ENCODE measurements around the gene WNK2.

The WNK2 gene

DNA sequence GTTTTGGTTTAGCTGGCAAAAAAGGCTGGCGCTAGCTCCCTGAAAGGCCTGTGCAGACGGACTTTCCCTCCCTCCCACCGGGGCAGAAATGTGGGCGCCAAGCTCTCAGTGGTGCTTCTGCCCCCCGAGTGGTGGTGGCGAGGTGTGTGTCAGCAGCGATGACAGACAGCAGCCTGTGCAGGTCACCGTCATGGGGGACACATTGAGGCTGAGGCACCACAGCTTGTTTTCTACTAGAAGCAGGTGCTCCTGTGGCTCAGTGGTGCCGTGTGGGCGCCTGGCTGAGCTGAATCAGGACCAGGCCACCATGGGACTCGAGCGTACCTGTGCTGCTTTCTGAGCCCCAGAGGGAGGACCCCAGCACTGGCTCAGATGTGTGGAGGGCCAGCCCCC lies 6.2 kb downstream of the WNK2 start:
- H3K4me1 Mint-ChIP-seq, result peaks cover 34% of the 10 kb centered on the region
- DNase-seq, result no peak
- peaks cover 26% of the 10 kb centered on the region for H3K27me3 Mint-ChIP-seq (ENCODE audit: low read depth, poor library complexity)

DNA sequence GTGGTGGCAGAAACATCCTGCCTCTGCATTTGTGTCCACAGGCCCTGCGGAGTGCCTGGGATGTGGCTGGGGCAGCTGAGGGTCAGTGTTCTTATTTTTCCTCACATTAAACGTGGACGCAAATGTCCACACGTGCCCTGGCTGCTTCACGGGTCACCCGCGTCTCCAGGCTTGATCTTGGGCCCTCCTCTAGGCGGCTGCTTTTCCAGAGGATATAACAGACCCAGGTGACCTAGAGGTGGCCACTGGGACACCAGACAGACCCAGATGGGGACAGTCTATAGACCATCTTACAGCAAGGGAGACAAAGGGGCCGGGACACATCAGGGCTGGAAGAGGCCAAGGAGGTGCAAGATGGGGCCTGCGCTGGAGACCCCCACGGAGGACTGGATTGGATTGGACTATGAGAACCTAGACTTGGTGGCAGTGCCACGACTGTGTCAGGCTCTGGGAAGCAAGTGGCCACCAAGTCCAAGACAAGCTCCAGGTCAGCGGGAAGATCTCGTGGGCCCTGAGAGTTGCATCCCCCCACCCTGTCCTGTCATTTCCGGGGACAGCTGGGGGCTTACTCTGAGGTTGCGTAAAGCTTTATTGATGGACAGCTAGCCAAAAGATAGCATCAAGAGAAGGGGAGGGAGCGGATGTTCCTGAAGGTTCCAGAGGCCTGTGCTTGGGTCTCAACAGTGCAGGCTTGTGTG lies 6.9 kb downstream of the WNK2 start:
- no peaks in the 10 kb centered on the region for H3K9me3 Mint-ChIP-seq
- peaks cover 22% of the 10 kb centered on the region for H3K27me3 Mint-ChIP-seq (ENCODE audit: low read depth, poor library complexity)
- no peak overlapping the region for H3K27ac Mint-ChIP-seq
- TF ChIP-seq, protein P1, sequence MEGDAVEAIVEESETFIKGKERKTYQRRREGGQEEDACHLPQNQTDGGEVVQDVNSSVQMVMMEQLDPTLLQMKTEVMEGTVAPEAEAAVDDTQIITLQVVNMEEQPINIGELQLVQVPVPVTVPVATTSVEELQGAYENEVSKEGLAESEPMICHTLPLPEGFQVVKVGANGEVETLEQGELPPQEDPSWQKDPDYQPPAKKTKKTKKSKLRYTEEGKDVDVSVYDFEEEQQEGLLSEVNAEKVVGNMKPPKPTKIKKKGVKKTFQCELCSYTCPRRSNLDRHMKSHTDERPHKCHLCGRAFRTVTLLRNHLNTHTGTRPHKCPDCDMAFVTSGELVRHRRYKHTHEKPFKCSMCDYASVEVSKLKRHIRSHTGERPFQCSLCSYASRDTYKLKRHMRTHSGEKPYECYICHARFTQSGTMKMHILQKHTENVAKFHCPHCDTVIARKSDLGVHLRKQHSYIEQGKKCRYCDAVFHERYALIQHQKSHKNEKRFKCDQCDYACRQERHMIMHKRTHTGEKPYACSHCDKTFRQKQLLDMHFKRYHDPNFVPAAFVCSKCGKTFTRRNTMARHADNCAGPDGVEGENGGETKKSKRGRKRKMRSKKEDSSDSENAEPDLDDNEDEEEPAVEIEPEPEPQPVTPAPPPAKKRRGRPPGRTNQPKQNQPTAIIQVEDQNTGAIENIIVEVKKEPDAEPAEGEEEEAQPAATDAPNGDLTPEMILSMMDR (IDR thresholded peaks at IDR 0.05), result no peak
- peaks cover 31% of the 10 kb centered on the region for H3K4me1 Mint-ChIP-seq
- no peak overlapping the region for H3K4me3 Mint-ChIP-seq
- H3K36me3 Mint-ChIP-seq (ENCODE audit: low read depth), result no peaks in the 10 kb centered on the region
- no peak for DNase-seq

More for the DNA sequence above, 6.2 kb downstream of the WNK2 start:
- Mint-ChIP-seq H3K27ac (no peak overlapping the region), H3K36me3 (ENCODE audit: low read depth) (no peaks in the 10 kb centered on the region), H3K4me3 (no peak overlapping the region), H3K9me3 (no peaks in the 10 kb centered on the region)
- TF ChIP-seq, protein P1 (IDR thresholded peaks at IDR 0.05), result no peak

DNA sequence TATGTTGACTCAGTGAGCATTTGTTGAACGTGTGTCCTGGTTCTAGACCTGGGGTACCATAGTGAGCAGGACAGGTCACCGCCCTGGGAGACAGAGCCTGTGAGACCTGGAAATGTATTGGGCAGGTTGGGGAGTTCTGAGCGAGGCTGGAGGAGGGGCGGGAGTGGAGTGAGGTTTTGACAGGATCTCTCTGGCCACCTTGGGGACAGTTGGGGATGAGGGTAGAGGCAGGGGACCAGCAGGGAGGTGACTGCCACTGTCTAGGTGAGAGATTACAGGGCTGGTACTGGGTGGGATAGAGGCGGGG lies 7.4 kb downstream of the WNK2 start:
- Mint-ChIP-seq H3K4me1 (peaks cover 26% of the 10 kb centered on the region), H3K27me3 (ENCODE audit: low read depth, poor library complexity) (peaks cover 20% of the 10 kb centered on the region), H3K4me3 (no peak overlapping the region)

DNA sequence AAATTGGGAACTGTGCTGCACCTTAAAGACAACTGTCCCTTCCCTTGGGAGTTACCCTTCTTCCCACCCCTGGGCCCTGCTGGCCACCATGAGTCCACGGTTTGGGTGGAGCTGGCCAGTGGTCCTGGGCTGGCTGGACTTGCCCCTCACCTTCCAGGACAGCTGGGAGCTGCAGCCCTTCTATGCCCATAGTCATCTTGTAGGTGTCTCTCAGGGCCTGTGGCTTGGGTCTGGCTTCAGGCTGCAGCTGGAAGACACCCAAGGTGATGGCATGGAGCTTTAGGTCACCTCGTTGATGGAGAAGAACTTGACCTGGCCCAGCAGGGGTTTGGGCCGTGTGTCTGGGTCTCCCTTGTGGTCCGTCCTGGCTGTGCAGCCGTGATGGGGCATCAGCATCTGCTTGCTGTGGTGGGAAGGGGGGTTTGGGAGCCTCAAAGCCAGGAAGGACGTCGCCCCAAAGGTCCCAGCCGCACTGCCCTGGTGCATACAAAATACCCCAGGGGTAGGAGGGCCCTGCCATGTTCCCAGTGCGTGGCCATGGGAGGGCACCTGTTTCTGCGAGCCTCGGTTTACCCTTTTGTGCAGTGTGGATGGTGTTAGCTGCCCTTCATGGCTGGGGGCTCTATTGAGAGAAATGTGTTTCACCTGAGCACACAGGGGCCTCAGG lies 8.9 kb downstream of the WNK2 start:
- TF ChIP-seq, protein P1 (IDR thresholded peaks at IDR 0.05), result no peak
- H3K4me3 Mint-ChIP-seq, result no peak overlapping the region
- no peaks in the 10 kb centered on the region for H3K9me3 Mint-ChIP-seq
- peaks cover 10% of the 10 kb centered on the region for H3K4me1 Mint-ChIP-seq
- no peak overlapping the region for H3K27ac Mint-ChIP-seq
- no peak for DNase-seq
- H3K27me3 Mint-ChIP-seq (ENCODE audit: low read depth, poor library complexity), result peaks cover 11% of the 10 kb centered on the region
- peaks cover 5% of the 10 kb centered on the region for H3K36me3 Mint-ChIP-seq (ENCODE audit: low read depth)

More for the DNA sequence above, 7.4 kb downstream of the WNK2 start:
- Mint-ChIP-seq H3K36me3 (ENCODE audit: low read depth) (peaks cover 2% of the 10 kb centered on the region), H3K9me3 (no peaks in the 10 kb centered on the region), H3K27ac (no peak overlapping the region)
- DNase-seq, result no peak
- TF ChIP-seq, protein P1 (IDR thresholded peaks at IDR 0.05), result no peak

- H3K4me3 Mint-ChIP-seq, result no peak overlapping the region
- TF ChIP-seq, protein P1 (IDR thresholded peaks at IDR 0.05), result no peak
- no peaks in the 10 kb centered on the region for H3K9me3 Mint-ChIP-seq
- H3K27ac Mint-ChIP-seq, result no peak overlapping the region
- H3K36me3 Mint-ChIP-seq (ENCODE audit: low read depth), result peaks cover 5% of the 10 kb centered on the region
- H3K4me1 Mint-ChIP-seq, result peaks cover 7% of the 10 kb centered on the region
- peaks cover 11% of the 10 kb centered on the region for H3K27me3 Mint-ChIP-seq (ENCODE audit: low read depth, poor library complexity)
- no peak for DNase-seq
These were observed 9.7 kb downstream of the WNK2 start for GRCh38 chr9:93193388-93194220.
